Chondrocyte (in vitro differentiated cells): ENCODE measurements around the gene KCNK7. TPM values are rescaled to one million over a fixed set of nuclear protein-coding genes. Genes with fewer than 3 reads are reported as not detected.

Experiments
- DNase-seq: peaks from one replicate; pipeline ENCODE4 v3.0.0; 2021; ENCODE audit warnings: mixed read lengths, low spot score
- H3K27ac Mint-ChIP-seq: one replicate; pipeline ENCODE4 v1.8.0; 2021; ENCODE audit warnings: mild to moderate bottlenecking, moderate library complexity, mixed read lengths; ENCODE audit not compliant: unreplicated experiment
- H3K27me3 Mint-ChIP-seq: 2 replicates; pipeline ENCODE4 v1.8.0; 2021; ENCODE audit warnings: low read depth, mixed read lengths
- H3K36me3 Mint-ChIP-seq: 2 replicates; pipeline ENCODE4 v1.8.0; 2021; ENCODE audit warnings: low read depth, mixed read lengths
- H3K4me1 Mint-ChIP-seq: 2 replicates; pipeline ENCODE4 v1.8.0; 2021; ENCODE audit warnings: low read depth, mild to moderate bottlenecking, mixed read lengths
- H3K4me3 Mint-ChIP-seq: one replicate; pipeline ENCODE4 v1.8.0; 2021; ENCODE audit warnings: mild to moderate bottlenecking, moderate library complexity, mixed read lengths; ENCODE audit not compliant: unreplicated experiment
- H3K9me3 Mint-ChIP-seq: 2 replicates; pipeline ENCODE4 v1.8.0; 2021; ENCODE audit warnings: low read depth, mixed read lengths
- long read RNA-seq: library from polyadenylated mRNA; stranded (forward); transcript quantifications from one replicate; pipeline ENCODE4 v2.0.0, GENCODE V29; 2021
- total RNA-seq: library from RNA; stranded (reverse); gene quantifications from 3 replicates; pipeline ENCODE4 v1.2.1, GENCODE V29; 2021
- TF ChIP-seq, protein P1 (sequence below): fragments of 200-600 bp; sonication (generic); IDR thresholded peaks from 2 replicates; pipeline ENCODE4 v1.5.0; 2021; ENCODE audit warnings: antibody characterized with exemption, mild to moderate bottlenecking, moderate library complexity

The KCNK7 gene, protein sequence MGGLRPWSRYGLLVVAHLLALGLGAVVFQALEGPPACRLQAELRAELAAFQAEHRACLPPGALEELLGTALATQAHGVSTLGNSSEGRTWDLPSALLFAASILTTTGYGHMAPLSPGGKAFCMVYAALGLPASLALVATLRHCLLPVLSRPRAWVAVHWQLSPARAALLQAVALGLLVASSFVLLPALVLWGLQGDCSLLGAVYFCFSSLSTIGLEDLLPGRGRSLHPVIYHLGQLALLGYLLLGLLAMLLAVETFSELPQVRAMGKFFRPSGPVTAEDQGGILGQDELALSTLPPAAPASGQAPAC
- 0.22 to 0.44 TPM in 2 of 3 replicates, not detected in the other for total RNA-seq
- long read RNA-seq = 0 reads

DNA sequence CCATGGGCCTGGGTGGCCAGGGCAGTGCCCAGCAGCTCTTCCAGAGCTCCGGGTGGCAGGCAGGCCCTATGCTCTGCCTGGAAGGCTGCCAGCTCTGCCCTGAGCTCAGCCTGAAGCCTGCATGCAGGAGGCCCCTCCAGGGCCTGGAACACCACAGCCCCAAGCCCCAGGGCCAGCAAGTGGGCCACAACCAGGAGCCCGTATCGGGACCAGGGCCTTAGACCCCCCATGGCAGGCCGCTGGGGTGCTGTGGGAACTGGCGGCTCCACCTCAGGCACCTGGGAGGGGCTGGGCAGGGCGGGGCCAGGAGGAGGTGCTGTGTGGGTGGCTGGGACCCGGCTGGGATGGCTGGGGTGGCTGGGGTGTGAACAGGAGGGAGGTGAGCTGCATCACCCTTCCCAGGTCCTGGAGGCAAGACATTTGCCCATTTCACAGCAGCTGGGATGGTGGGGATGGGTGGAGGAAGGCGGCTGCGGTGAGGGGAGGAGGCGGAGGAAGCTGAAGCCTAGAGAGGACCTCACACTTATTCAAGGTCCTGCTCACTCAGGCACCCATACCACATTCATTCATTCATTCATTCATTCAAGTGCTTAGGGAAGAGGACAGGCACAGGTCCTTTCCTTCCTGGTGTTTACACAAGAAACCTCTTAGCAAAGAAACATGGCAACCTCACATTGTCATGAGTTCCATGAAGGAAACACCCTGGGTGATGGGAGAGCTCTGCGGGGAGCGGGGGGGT is at the start of gene KCNK7:
KCNK7 (minus strand) TSS at position 258 of the 739 bp plus-strand sequence; CDS start at position 230, 28 bp downstream.
- Mint-ChIP-seq H3K27ac (no peak within 1 kb of the TSS), H3K4me1 (peaks cover 5% of the 10 kb centered on the region), H3K27me3 (no peaks in the 10 kb centered on the region), H3K4me3 (no peak within 1 kb of the TSS), H3K9me3 (no peaks in the 10 kb centered on the region), H3K36me3 (peaks cover 6% of the 10 kb centered on the region)
- TF ChIP-seq, protein P1, sequence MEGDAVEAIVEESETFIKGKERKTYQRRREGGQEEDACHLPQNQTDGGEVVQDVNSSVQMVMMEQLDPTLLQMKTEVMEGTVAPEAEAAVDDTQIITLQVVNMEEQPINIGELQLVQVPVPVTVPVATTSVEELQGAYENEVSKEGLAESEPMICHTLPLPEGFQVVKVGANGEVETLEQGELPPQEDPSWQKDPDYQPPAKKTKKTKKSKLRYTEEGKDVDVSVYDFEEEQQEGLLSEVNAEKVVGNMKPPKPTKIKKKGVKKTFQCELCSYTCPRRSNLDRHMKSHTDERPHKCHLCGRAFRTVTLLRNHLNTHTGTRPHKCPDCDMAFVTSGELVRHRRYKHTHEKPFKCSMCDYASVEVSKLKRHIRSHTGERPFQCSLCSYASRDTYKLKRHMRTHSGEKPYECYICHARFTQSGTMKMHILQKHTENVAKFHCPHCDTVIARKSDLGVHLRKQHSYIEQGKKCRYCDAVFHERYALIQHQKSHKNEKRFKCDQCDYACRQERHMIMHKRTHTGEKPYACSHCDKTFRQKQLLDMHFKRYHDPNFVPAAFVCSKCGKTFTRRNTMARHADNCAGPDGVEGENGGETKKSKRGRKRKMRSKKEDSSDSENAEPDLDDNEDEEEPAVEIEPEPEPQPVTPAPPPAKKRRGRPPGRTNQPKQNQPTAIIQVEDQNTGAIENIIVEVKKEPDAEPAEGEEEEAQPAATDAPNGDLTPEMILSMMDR = no peak
- no peak for DNase-seq

DNA sequence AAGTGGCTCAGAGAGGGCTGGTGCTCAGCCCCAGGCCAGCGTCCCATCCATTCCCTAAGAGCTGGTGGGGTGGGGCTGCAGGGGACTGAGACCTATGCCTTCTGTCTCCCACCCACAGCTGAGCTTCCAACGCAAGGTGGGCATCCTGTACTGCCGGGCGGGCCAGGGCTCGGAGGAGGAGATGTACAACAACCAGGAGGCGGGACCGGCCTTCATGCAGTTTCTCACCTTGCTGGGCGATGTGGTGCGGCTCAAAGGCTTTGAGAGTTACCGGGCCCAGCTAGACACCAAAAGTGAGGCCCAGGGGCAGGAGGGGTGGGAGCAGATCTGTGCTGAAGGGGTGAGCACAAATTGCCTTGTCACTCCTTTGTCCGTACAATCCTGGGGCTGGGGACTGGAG is 49.2 kb upstream of the KCNK7 start:
- H3K36me3 Mint-ChIP-seq = no peaks in the 10 kb centered on the region
- no peaks in the 10 kb centered on the region for H3K27me3 Mint-ChIP-seq
- TF ChIP-seq, protein P1 = no peak
- no peaks in the 10 kb centered on the region for H3K9me3 Mint-ChIP-seq
- H3K27ac Mint-ChIP-seq = no peak overlapping the region
- no peak for DNase-seq
- H3K4me1 Mint-ChIP-seq = peaks cover 18% of the 10 kb centered on the region
- H3K4me3 Mint-ChIP-seq = no peak overlapping the region

DNA sequence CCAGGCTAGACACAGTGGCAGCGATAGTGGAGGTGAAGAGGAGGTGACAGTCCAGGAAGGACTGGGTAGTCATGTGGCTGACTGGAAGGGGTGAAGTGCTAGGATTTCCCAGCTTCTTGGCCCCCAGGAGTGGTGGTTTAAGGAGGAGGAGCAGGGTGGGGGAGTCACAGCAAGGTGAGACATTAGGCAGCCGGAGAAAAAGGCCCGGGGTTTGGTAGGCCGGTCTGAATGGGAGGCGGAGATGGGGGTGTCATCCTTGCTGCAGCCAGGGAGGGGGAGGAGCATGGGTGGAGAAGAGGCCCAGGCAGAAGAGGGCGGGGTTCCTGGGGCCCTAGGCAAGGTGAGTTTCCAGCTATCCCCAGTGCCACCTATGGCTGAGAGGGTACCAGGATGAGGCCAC is 48.4 kb upstream of the KCNK7 start:
- TF ChIP-seq, protein P1 = no peak
- Mint-ChIP-seq H3K4me3 (no peak overlapping the region), H3K4me1 (peaks cover 20% of the 10 kb centered on the region), H3K9me3 (no peaks in the 10 kb centered on the region), H3K27ac (no peak overlapping the region), H3K36me3 (no peaks in the 10 kb centered on the region), H3K27me3 (no peaks in the 10 kb centered on the region)
- DNase-seq = no peak

DNA sequence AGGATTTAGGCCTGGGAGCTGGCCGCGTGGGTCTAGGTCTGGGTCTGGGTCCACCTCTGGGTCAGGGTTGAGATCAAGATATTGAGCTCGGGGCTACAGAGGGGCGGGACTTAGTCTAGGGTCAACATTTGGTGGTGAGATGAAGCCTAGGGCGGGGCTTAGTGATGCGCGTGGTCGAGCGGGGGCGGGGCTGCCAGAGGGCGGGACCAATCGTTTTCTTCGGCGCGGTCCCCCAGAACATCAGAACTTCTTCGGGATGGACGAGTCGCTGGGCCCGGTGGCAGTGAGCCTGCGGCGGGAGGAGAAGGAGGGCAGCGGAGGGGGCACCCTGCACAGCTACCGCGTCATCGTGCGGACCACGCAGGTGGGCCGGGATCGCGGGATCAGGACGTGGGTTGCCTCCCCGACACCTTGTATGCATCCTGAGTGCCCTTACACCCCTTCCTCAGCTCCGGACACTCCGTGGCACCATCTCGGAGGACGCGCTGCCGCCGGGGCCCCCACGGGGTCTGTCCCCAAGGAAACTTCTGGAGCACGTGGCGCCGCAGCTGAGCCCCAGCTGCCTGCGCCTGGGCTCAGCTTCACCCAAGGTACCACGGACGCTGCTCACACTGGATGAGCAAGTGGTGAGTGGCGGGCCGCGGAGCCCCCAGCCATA is 46.5 kb upstream of the KCNK7 start:
- H3K27me3 Mint-ChIP-seq = no peaks in the 10 kb centered on the region
- H3K9me3 Mint-ChIP-seq = no peaks in the 10 kb centered on the region
- peaks cover 2% of the 10 kb centered on the region for H3K36me3 Mint-ChIP-seq
- H3K4me1 Mint-ChIP-seq = peaks cover 32% of the 10 kb centered on the region
- no peak overlapping the region for H3K4me3 Mint-ChIP-seq
- TF ChIP-seq, protein P1 = no peak
- no peak overlapping the region for H3K27ac Mint-ChIP-seq
- DNase-seq = peak; percentile 79

DNA sequence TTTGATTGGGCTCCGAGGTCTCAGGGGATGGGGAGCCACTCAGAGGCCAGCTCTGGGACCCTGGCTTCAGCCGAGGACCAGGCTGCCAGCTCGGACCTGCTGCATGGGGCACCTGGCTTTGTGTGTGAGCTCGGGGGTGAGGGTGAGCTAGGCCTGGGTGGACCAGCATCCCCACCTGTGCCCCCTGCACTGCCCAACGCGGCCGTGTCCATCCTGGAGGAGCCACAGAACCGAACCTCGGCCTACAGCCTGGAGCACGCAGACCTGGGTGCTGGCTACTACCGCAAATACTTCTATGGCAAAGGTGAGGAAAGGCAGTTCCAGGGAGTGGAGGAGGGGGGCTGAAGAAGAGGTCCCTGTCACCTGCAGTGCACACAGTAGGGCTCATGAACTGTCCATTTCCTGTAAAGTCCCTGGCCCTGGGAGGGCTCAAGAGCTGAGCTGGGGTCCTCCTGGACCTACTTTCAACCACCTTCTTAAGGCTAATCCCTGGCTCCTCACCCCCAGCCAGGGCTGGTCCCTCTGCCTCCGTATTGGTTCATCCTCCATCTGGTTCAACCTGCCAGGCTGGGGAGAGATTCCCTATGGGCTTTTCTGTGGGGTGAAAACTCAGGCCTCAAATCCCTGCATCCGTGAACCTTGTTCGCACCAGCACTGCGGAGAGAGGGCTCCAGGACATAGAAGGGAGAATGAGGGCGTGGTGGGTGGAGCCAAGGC is 45.9 kb upstream of the KCNK7 start:
- DNase-seq = peak; percentile 77
- H3K9me3 Mint-ChIP-seq = no peaks in the 10 kb centered on the region
- peaks cover 36% of the 10 kb centered on the region for H3K4me1 Mint-ChIP-seq
- TF ChIP-seq, protein P1 = no peak
- peaks cover 6% of the 10 kb centered on the region for H3K36me3 Mint-ChIP-seq
- no peak overlapping the region for H3K4me3 Mint-ChIP-seq
- H3K27me3 Mint-ChIP-seq = no peaks in the 10 kb centered on the region
- no peak overlapping the region for H3K27ac Mint-ChIP-seq
